HCT116 (cell line): ENCODE results near the gene PANK4. TPM values are rescaled to one million over a fixed set of nuclear protein-coding genes. Genes with fewer than 3 reads are reported as not detected.

Experiments used
- ATAC-seq: fragments of 200-7000 bp; cut with Tn5 transposase; 2 replicates; pipeline ENCODE4 v1.9.1; 2020; ENCODE audit warnings: mild to moderate bottlenecking, moderate library complexity
- BruUV-seq: library from RNA; stranded (reverse); fragments of 400-500 nt; replicated peaks from 2 replicates; lab custom pipeline; 2021; lab: Mats Ljungman, UMichigan
- CTCF ChIA-PET: fragments of 300-600 bp; sonication (Branson Sonifier 250); formaldehyde crosslinking; loops from one replicate; lab custom pipeline; 2021; ENCODE audit warnings: antibody characterized with exemption; lab: Charles Lee
- POLR2A ChIA-PET: fragments of 300-600, 350-600 bp; sonication (Branson Sonifier 250); formaldehyde crosslinking; loops from one replicate; lab custom pipeline; 2021; ENCODE audit warnings: antibody characterized with exemption; lab: Charles Lee
- RAD21 ChIA-PET, 2 experiments: fragments of 300-600 bp; sonication (Branson Sonifier 250); formaldehyde crosslinking; loops; one replicate each; lab custom pipeline; 2023; ENCODE audit warnings: low total read pairs in 2 of 2; ENCODE audit not compliant: uncharacterized antibody in 2 of 2, unreplicated experiment in 2 of 2, low non-redundant PET in 1 of 2; lab: Charles Lee
- DNase-seq: peaks from one replicate; pipeline ENCODE4 v3.0.0-alpha.2; 2010; ENCODE audit warnings: low read depth, low spot score
- H2AFZ ChIP-seq: fragments of 200-600 bp; shearing (Covaris generic), sonication (generic); 2 replicates; pipeline ENCODE4 v1.6.1; 2017; ENCODE audit warnings: low read depth, mixed run types, mixed read lengths, antibody characterized with exemption, low read length; ENCODE audit not compliant: poor library complexity, severe bottlenecking
- H3K27ac ChIP-seq: 2 replicates; pipeline ENCODE4 v1.5.1; 2012; ENCODE audit warnings: low read depth, low read length
- H3K27me3 ChIP-seq: fragments of 200-600 bp; sonication (generic); 2 replicates; pipeline ENCODE4 v1.6.1; 2016; ENCODE audit warnings: mixed run types, low read length, mixed read lengths; ENCODE audit not compliant: insufficient read depth
- H3K36me3 ChIP-seq, 2 experiments: fragments of 200-500 bp in 1 of 2; fragments of 200-600 bp in 1 of 2; sonication (Bioruptor generic) in 1 of 2; sonication (generic) in 1 of 2; 2 replicates each; pipeline versions ENCODE4 v1.5.1 to v1.6.1; 2014 to 2016; ENCODE audit warnings: low read length in 2 of 2, inconsistent platforms in 1 of 2, mixed read lengths in 1 of 2, mixed run types in 1 of 2; ENCODE audit not compliant: insufficient read depth in 2 of 2, control insufficient read depth in 1 of 2
- H3K4me1 ChIP-seq, 2 experiments: fragments of 200-600 bp in 1 of 2; sonication (generic) in 1 of 2; 2 replicates each; pipeline versions ENCODE4 v1.5.1 to v1.6.1; 2012 to 2017; ENCODE audit warnings: low read length in 2 of 2, inconsistent platforms in 1 of 2, mild to moderate bottlenecking in 1 of 2, mixed read lengths in 1 of 2, mixed run types in 1 of 2, moderate library complexity in 1 of 2; ENCODE audit not compliant: insufficient read depth in 2 of 2, control insufficient read depth in 1 of 2
- H3K4me2 ChIP-seq: fragments of 200-600 bp; sonication (generic); 2 replicates; pipeline ENCODE4 v1.6.1; 2017; ENCODE audit warnings: mixed run types, low read length, mixed read lengths
- H3K4me3 ChIP-seq, 2 experiments: fragments of 200-600 bp in 1 of 2; sonication (generic) in 1 of 2; replicated peaks in 1 of 2; 2 replicates each; pipeline ENCODE4 v1.5.1; 2011 to 2016; ENCODE audit warnings: low read length in 2 of 2, control low read depth in 1 of 2, low read depth in 1 of 2, mild to moderate bottlenecking in 1 of 2, mixed read lengths in 1 of 2, mixed run types in 1 of 2
- H3K79me2 ChIP-seq: fragments of 200-600 bp; sonication (generic); 2 replicates; pipeline ENCODE4 v1.6.1; 2017; ENCODE audit warnings: mild to moderate bottlenecking, mixed run types, low read length, moderate library complexity, mixed read lengths; ENCODE audit not compliant: insufficient read depth
- H3K9ac ChIP-seq: fragments of 200-600 bp; sonication (generic); 2 replicates; pipeline ENCODE4 v1.6.1; 2016; ENCODE audit warnings: low read length, mixed read lengths
- H3K9me2 ChIP-seq: fragments of 200-600 bp; sonication (generic), shearing (Covaris generic); 2 replicates; pipeline ENCODE4 v1.6.1; 2017; ENCODE audit warnings: mixed run types, mild to moderate bottlenecking, moderate library complexity; ENCODE audit not compliant: insufficient read depth
- H3K9me3 ChIP-seq, 2 experiments: fragments of 200-500 bp in 1 of 2; fragments of 200-600 bp in 1 of 2; sonication (Bioruptor generic) in 1 of 2; sonication (generic) in 1 of 2; 2 replicates each; pipeline ENCODE4 v1.6.1; 2014 to 2017; ENCODE audit warnings: low read length in 2 of 2, mixed read lengths in 2 of 2, inconsistent platforms in 1 of 2, low read depth in 1 of 2, mild to moderate bottlenecking in 1 of 2, mixed run types in 1 of 2, moderate library complexity in 1 of 2; ENCODE audit not compliant: control insufficient read depth in 1 of 2, insufficient read depth in 1 of 2
- H4K20me1 ChIP-seq: fragments of 200-600 bp; sonication (generic), shearing (Covaris generic); 2 replicates; pipeline ENCODE4 v1.6.1; 2017; ENCODE audit warnings: mixed run types, mild to moderate bottlenecking, moderate library complexity; ENCODE audit not compliant: insufficient read depth
- CEBPB ChIP-seq: IDR thresholded peaks from 2 replicates; pipeline ENCODE4 v1.6.1; 2012; ENCODE audit warnings: low read depth
- CTCF ChIP-seq, 3 experiments: fragments of 200-600 bp in 1 of 3; sonication (generic) in 1 of 3; IDR thresholded peaks in 2 of 3; conservative IDR thresholded peaks in 1 of 3; 2 replicates each; pipeline ENCODE4 v1.5.1; 2012 to 2017; ENCODE audit warnings: low read depth in 2 of 3, low read length in 2 of 3, antibody characterized with exemption in 1 of 3, borderline replicate concordance in 1 of 3, control low read depth in 1 of 3, mild to moderate bottlenecking in 1 of 3, mixed read lengths in 1 of 3, mixed run types in 1 of 3, moderate library complexity in 1 of 3; ENCODE audit not compliant: insufficient read depth in 1 of 3
- ELF1 ChIP-seq: IDR thresholded peaks from 2 replicates; pipeline ENCODE4 v1.6.1; 2012; ENCODE audit warnings: low read depth, borderline replicate concordance
- POLR2A ChIP-seq: IDR thresholded peaks from 2 replicates; pipeline ENCODE4 v1.7.0; 2011; ENCODE audit warnings: borderline replicate concordance; ENCODE audit not compliant: insufficient read depth, insufficient read length; ENCODE audit errors: extremely low read depth
- POLR2AphosphoS5 ChIP-seq: IDR thresholded peaks from 2 replicates; pipeline ENCODE4 v1.6.1; 2011; ENCODE audit warnings: mild to moderate bottlenecking, low read depth, low read length, moderate library complexity
- RAD21 ChIP-seq: IDR thresholded peaks from 2 replicates; pipeline ENCODE4 v1.6.1; 2012; ENCODE audit warnings: low read depth, mild to moderate bottlenecking
- SIN3A ChIP-seq: IDR thresholded peaks from 2 replicates; pipeline ENCODE4 v1.6.1; 2012; ENCODE audit warnings: low read depth
- SP1 ChIP-seq: IDR thresholded peaks from 2 replicates; pipeline ENCODE4 v1.6.1; 2012; ENCODE audit warnings: low read depth
- YY1 ChIP-seq: IDR thresholded peaks from 2 replicates; pipeline ENCODE4 v1.6.1; 2011; ENCODE audit warnings: low read length, low read depth, moderate library complexity, mild to moderate bottlenecking; ENCODE audit not compliant: insufficient replicate concordance; ENCODE audit errors: extremely low read depth
- ZFX ChIP-seq: fragments of 450-650 bp; IDR thresholded peaks from 2 replicates; pipeline ENCODE4 v1.6.1; 2017
- intact Hi-C: fragments of 100-400 bp; cut with micrococcal nuclease; formaldehyde crosslinking; loops from 2 replicates; pipeline ENCODE4 v1.10.0; 2022
- total RNA-seq: library from RNA; stranded (reverse); gene quantifications from one replicate; pipeline ENCODE4 v1.2.1, GENCODE V29; 2021; ENCODE audit not compliant: unreplicated experiment
- TF ChIP-seq, protein P1 (sequence below): IDR thresholded peaks from 2 replicates; pipeline ENCODE4 v1.6.1; 2012

Gene PANK4
- total RNA-seq, 1 experiment from 2014 or later, result 38.5 TPM

DNA sequence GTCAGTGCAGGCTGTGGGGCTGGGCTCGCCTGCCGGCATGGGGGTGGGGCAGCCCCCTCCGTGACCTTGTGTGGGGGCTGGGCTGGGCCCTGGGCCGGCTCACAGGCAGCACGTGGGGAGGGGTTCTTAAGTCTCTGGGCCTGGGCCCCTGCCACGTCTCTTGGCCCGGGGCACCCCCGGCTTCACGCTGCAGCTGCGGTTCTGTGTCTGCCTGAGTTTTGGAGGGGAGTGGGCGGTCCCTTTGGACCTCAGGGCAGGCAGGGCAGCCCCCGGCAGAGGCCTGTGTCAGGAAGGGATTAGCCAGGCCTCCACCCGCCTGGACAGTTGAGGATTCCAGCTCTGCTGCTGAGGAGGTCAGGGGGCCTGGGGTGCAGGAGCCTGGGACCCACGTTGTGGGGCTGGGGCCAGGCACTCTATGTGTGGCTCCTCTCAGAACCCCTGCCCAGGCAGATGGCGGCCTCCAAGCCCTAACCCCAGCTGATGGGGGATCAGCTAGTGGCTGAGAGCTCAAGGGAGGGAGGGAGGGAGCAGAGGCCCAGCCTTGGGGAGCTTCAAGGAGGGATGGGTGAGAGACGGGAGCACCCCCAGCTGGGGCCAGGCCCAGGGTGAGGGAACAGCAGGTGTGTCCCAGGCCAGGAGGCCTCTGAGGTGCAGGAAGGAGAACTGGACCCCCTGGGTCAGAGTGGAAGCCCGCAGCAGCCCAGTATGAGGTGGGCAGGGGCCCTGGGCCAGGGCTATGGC, 52.1 kb downstream of the PANK4 start:
- no TSS peak for BruUV-seq
- DNase-seq, result no peak
- no peak overlapping the region for H2AFZ ChIP-seq
- no peaks in the 10 kb centered on the region for H3K9me2 ChIP-seq
- H3K9me3 ChIP-seq, result no peaks in the 10 kb centered on the region
- no peaks in the 10 kb centered on the region for H3K79me2 ChIP-seq
- H3K27me3 ChIP-seq, result no peaks in the 10 kb centered on the region
- no peaks in the 10 kb centered on the region for H3K4me1 ChIP-seq
- H3K4me2 ChIP-seq, result no peak overlapping the region
- ChIA-PET RAD21 (no interaction called here), POLR2A (no interaction called here), CTCF (no interaction called here)
- no peak overlapping the region for H3K9ac ChIP-seq
- H3K27ac ChIP-seq, result no peak overlapping the region
- no peaks in the 10 kb centered on the region for H3K36me3 ChIP-seq
- intact Hi-C loops, result no loop called here
- ATAC-seq, result no peak
- TF ChIP-seq CTCF (IDR thresholded peaks at IDR 0.05 in 2 of 3, conservative IDR thresholded peaks at IDR 0.05 in 1 of 3; ENCODE audit: borderline replicate concordance in 1 of 3, insufficient read depth in 1 of 3, low read depth in 2 of 3, low read length in 2 of 3) (no peak), ELF1 (no peak), RAD21 (no peak), YY1 (no peak), SIN3A (no peak), SP1 (no peak), ZFX (no peak), POLR2A (no peak), CEBPB (no peak), POLR2AphosphoS5 (no peak)
- TF ChIP-seq, protein P1, sequence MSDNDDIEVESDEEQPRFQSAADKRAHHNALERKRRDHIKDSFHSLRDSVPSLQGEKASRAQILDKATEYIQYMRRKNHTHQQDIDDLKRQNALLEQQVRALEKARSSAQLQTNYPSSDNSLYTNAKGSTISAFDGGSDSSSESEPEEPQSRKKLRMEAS, result no peak
- H3K4me3 ChIP-seq, result no peak overlapping the region
- no peaks in the 10 kb centered on the region for H4K20me1 ChIP-seq
